ENCODE data around the gene VBP1. TPM values are rescaled to one million over a fixed set of nuclear protein-coding genes. Genes with fewer than 3 reads are reported as not detected.
"Not testable (repeated sequence)": the region's sequence is repeated elsewhere in the genome, so short reads cannot be mapped to it uniquely, and the experiment has no call there.

The VBP1 gene
- total RNA-seq, 1 experiment from 2014 or later = 56.8 TPM

GRCh38 chrX:155266439-155266838, 50.2 kb downstream of the VBP1 start:
- no peaks in the 10 kb centered on the region for H3K9me3 ChIP-seq
- no peaks in the 10 kb centered on the region for H3K27me3 ChIP-seq (replicated peaks; ENCODE audit: control insufficient read depth, insufficient read depth, low read length)
- no peak overlapping the region for H3K4me3 ChIP-seq (ENCODE audit: low read depth, low read length)
- DNase-seq = no peak
- Mint-ChIP-seq H3K36me3 (ENCODE audit: insufficient read depth, unreplicated experiment) (no peaks in the 10 kb centered on the region), H3K4me3 (ENCODE audit: unreplicated experiment) (no peak overlapping the region), H3K4me1 (ENCODE audit: low read depth, unreplicated experiment) (no peaks in the 10 kb centered on the region), H3K27ac (ENCODE audit: unreplicated experiment) (no peak overlapping the region), H3K27me3 (ENCODE audit: insufficient read depth, unreplicated experiment) (no peaks in the 10 kb centered on the region), H3K9me3 (ENCODE audit: unreplicated experiment) (no peaks in the 10 kb centered on the region)
- POLR2A ChIA-PET = no interaction called here
- no peaks in the 10 kb centered on the region for H3K4me1 ChIP-seq
- BruUV-seq (replicated peaks) = no TSS peak
- TF ChIP-seq, protein P1, sequence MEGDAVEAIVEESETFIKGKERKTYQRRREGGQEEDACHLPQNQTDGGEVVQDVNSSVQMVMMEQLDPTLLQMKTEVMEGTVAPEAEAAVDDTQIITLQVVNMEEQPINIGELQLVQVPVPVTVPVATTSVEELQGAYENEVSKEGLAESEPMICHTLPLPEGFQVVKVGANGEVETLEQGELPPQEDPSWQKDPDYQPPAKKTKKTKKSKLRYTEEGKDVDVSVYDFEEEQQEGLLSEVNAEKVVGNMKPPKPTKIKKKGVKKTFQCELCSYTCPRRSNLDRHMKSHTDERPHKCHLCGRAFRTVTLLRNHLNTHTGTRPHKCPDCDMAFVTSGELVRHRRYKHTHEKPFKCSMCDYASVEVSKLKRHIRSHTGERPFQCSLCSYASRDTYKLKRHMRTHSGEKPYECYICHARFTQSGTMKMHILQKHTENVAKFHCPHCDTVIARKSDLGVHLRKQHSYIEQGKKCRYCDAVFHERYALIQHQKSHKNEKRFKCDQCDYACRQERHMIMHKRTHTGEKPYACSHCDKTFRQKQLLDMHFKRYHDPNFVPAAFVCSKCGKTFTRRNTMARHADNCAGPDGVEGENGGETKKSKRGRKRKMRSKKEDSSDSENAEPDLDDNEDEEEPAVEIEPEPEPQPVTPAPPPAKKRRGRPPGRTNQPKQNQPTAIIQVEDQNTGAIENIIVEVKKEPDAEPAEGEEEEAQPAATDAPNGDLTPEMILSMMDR (IDR thresholded peaks at IDR 0.05; ENCODE audit: insufficient read depth in 1 of 2, low read depth in 1 of 2, low read length in 1 of 2, severe bottlenecking in 1 of 2, unreplicated experiment in 1 of 2) = no peak
- intact Hi-C loops (cut with micrococcal nuclease; ENCODE audit: unreplicated experiment) = no loop called here
- H3K36me3 ChIP-seq (ENCODE audit: control insufficient read depth, insufficient read depth, low read length) = no peaks in the 10 kb centered on the region
- CTCF ChIA-PET = no interaction called here

GRCh38 chrX:155267995-155268394, 51.7 kb downstream of the VBP1 start:
- H3K27me3 ChIP-seq (replicated peaks; ENCODE audit: control insufficient read depth, insufficient read depth, low read length); intact Hi-C loops (cut with micrococcal nuclease; ENCODE audit: unreplicated experiment); CTCF ChIA-PET; H3K4me1 Mint-ChIP-seq (ENCODE audit: low read depth, unreplicated experiment); POLR2A ChIA-PET; H3K4me3 ChIP-seq (ENCODE audit: low read depth, low read length); H3K4me1 ChIP-seq; DNase-seq; H3K4me3 Mint-ChIP-seq (ENCODE audit: unreplicated experiment); H3K9me3 Mint-ChIP-seq (ENCODE audit: unreplicated experiment); H3K27me3 Mint-ChIP-seq (ENCODE audit: insufficient read depth, unreplicated experiment); H3K36me3 ChIP-seq (ENCODE audit: control insufficient read depth, insufficient read depth, low read length); H3K36me3 Mint-ChIP-seq (ENCODE audit: insufficient read depth, unreplicated experiment); BruUV-seq (replicated peaks); H3K9me3 ChIP-seq; H3K27ac Mint-ChIP-seq (ENCODE audit: unreplicated experiment): not testable (repeated sequence)

DNA sequence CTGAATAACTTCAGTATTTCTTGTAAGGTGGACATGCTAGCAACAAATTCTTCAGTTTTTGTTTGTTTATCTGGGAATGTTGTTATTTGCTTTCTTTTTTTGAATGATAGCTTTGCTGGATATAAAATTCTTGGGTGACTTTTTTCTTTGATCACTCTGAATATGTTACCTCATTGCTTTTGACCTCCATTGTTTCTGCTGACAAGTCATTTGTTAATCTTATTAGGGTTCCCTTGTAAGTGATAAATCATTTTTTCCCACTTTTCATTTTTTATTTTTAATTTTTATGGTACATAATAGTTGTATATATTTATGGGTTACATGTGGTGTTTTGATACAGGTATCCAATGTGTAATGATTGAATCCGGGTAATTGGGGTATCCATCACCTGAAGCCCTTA, 54.7 kb downstream of the VBP1 start:
- TF ChIP-seq, protein P1 (IDR thresholded peaks at IDR 0.05; ENCODE audit: insufficient read depth in 1 of 2, low read depth in 1 of 2, low read length in 1 of 2, severe bottlenecking in 1 of 2, unreplicated experiment in 1 of 2) = no peak
- POLR2A ChIA-PET = no interaction called here
- Mint-ChIP-seq H3K4me1 (ENCODE audit: low read depth, unreplicated experiment) (no peaks in the 10 kb centered on the region), H3K4me3 (ENCODE audit: unreplicated experiment) (no peak overlapping the region), H3K27ac (ENCODE audit: unreplicated experiment) (no peak overlapping the region), H3K27me3 (ENCODE audit: insufficient read depth, unreplicated experiment) (no peaks in the 10 kb centered on the region), H3K9me3 (ENCODE audit: unreplicated experiment) (no peaks in the 10 kb centered on the region), H3K36me3 (ENCODE audit: insufficient read depth, unreplicated experiment) (no peaks in the 10 kb centered on the region)
- intact Hi-C loops (cut with micrococcal nuclease; ENCODE audit: unreplicated experiment) = no loop called here
- Histone ChIP-seq H3K4me3 (ENCODE audit: low read depth, low read length) (no peak overlapping the region), H3K9me3 (no peaks in the 10 kb centered on the region), H3K4me1 (no peaks in the 10 kb centered on the region), H3K36me3 (ENCODE audit: control insufficient read depth, insufficient read depth, low read length) (no peaks in the 10 kb centered on the region), H3K27me3 (replicated peaks; ENCODE audit: control insufficient read depth, insufficient read depth, low read length) (no peaks in the 10 kb centered on the region)
- CTCF ChIA-PET = no interaction called here
- BruUV-seq (replicated peaks) = no TSS peak
- DNase-seq = no peak

GRCh38 chrX:155279873-155280272, 63.6 kb downstream of the VBP1 start:
- peaks cover 3% of the 10 kb centered on the region for H3K27me3 Mint-ChIP-seq (ENCODE audit: insufficient read depth, unreplicated experiment)
- ChIA-PET POLR2A (no interaction called here), CTCF (no interaction called here)
- Histone ChIP-seq H3K4me1 (no peaks in the 10 kb centered on the region), H3K27me3 (replicated peaks; ENCODE audit: control insufficient read depth, insufficient read depth, low read length) (no peaks in the 10 kb centered on the region), H3K4me3 (ENCODE audit: low read depth, low read length) (no peak overlapping the region), H3K9me3 (no peaks in the 10 kb centered on the region), H3K36me3 (ENCODE audit: control insufficient read depth, insufficient read depth, low read length) (no peaks in the 10 kb centered on the region)
- no peaks in the 10 kb centered on the region for H3K36me3 Mint-ChIP-seq (ENCODE audit: insufficient read depth, unreplicated experiment)
- TF ChIP-seq, protein P1 (IDR thresholded peaks at IDR 0.05; ENCODE audit: insufficient read depth in 1 of 2, low read depth in 1 of 2, low read length in 1 of 2, severe bottlenecking in 1 of 2, unreplicated experiment in 1 of 2) = no peak
- no peak overlapping the region for H3K27ac Mint-ChIP-seq (ENCODE audit: unreplicated experiment)
- no TSS peak for BruUV-seq (replicated peaks)
- intact Hi-C loops (cut with micrococcal nuclease; ENCODE audit: unreplicated experiment) = no loop called here
- DNase-seq = no peak
- no peaks in the 10 kb centered on the region for H3K4me1 Mint-ChIP-seq (ENCODE audit: low read depth, unreplicated experiment)
- no peak overlapping the region for H3K4me3 Mint-ChIP-seq (ENCODE audit: unreplicated experiment)
- H3K9me3 Mint-ChIP-seq (ENCODE audit: unreplicated experiment) = no peaks in the 10 kb centered on the region
